ENCODE data around the gene DCST1.
"Not testable (repeated sequence)": the region's sequence is repeated elsewhere in the genome, so short reads cannot be mapped to it uniquely, and the experiment has no call there.

The DCST1 gene

GRCh38 chr1:155033524-155033923 lies at the start of gene DCST1, which contains the start of gene DCST2:
DCST1 (plus strand) TSS chr1:155033824; CDS start chr1:155034037, 213 bp downstream.
DCST2 (minus strand) TSS chr1:155033781; CDS start chr1:155033701, 80 bp downstream.
- no peak for DNase-seq

- DNase-seq, result not testable (repeated sequence)
Measured at GRCh38 chr1:154986736-154987135, 46.9 kb upstream of the DCST1 start.

GRCh38 chr1:154987326-154987725 lies 46.3 kb upstream of the DCST1 start:
- no peak for DNase-seq

- DNase-seq, result no peak
Measured at GRCh38 chr1:154988058-154988954, 45.3 kb upstream of the DCST1 start.

GRCh38 chr1:154989195-154989860 lies 44.3 kb upstream of the DCST1 start:
- no peak for DNase-seq

- DNase-seq, result no peak
Measured at GRCh38 chr1:154990276-154990675, 43.3 kb upstream of the DCST1 start.

GRCh38 chr1:154992721-154993571 lies 40.7 kb upstream of the DCST1 start:
- DNase-seq, result peak in 1 of 2 experiments; percentile 15

- DNase-seq, result no peak
Measured at GRCh38 chr1:154993572-154994268, 39.9 kb upstream of the DCST1 start, which contains the start of gene LENEP. LENEP (plus strand) TSS chr1:154993586; CDS start chr1:154993608, 22 bp downstream.

GRCh38 chr1:154994269-154994587 lies 39.4 kb upstream of the DCST1 start:
- no peak for DNase-seq

GRCh38 chr1:154994591-154994990 lies 39.0 kb upstream of the DCST1 start:
- DNase-seq, result no peak

- DNase-seq, result peak in 1 of 2 experiments; percentile 34
Measured at GRCh38 chr1:154995301-154995983, 38.2 kb upstream of the DCST1 start.

- no peak for DNase-seq
Measured at GRCh38 chr1:154996966-154997701, 36.5 kb upstream of the DCST1 start.

GRCh38 chr1:154998201-154998780 lies 35.3 kb upstream of the DCST1 start:
- no peak for DNase-seq

- DNase-seq, result peak; percentile 86 to 88
Measured at GRCh38 chr1:154998818-154999570, 34.6 kb upstream of the DCST1 start.

- DNase-seq, result peak; percentile 80 to 85
Measured at GRCh38 chr1:154999571-155000410, 33.8 kb upstream of the DCST1 start.

- DNase-seq, result no peak
Measured at GRCh38 chr1:155000411-155000725, 33.3 kb upstream of the DCST1 start.

- DNase-seq, result peak; percentile 93 to 95
Measured at GRCh38 chr1:155000726-155001424, 32.7 kb upstream of the DCST1 start.

- no peak for DNase-seq
Measured at GRCh38 chr1:155001425-155001674, 32.3 kb upstream of the DCST1 start.
